ENCODE results near the gene SPDYE2B. TPM values are rescaled to one million over a fixed set of nuclear protein-coding genes. Genes with fewer than 3 reads are reported as not detected.
"Not testable (repeated sequence)": the region's sequence is repeated elsewhere in the genome, so short reads cannot be mapped to it uniquely, and the experiment has no call there.

Gene SPDYE2B, protein sequence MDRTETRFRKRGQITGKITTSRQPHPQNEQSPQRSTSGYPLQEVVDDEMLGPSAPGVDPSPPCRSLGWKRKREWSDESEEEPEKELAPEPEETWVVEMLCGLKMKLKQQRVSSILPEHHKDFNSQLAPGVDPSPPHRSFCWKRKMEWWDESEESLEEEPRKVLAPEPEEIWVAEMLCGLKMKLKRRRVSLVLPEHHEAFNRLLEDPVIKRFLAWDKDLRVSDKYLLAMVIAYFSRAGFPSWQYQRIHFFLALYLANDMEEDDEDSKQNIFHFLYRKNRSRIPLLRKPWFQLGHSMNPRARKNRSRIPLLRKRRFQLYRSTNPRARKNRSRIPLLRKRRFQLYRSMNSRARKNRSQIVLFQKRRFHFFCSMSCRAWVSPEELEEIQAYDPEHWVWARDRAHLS
- total RNA-seq (2014; rRNA removed; shearing (Covaris generic)) = not detected in 2 replicates
- polyA plus RNA-seq (2014; cell fraction: nucleus; rRNA removed) = not detected in 2 replicates

GRCh38 chr7:102649924-102650323 lies at the start of gene SPDYE2B:
TSS of gene SPDYE2B (plus strand) at chr7:102650319. CDS start at chr7:102652349, 2,030 bp downstream.
- not testable (repeated sequence) for DNase-seq (ENCODE audit: extremely low read depth, low read depth)

DNA sequence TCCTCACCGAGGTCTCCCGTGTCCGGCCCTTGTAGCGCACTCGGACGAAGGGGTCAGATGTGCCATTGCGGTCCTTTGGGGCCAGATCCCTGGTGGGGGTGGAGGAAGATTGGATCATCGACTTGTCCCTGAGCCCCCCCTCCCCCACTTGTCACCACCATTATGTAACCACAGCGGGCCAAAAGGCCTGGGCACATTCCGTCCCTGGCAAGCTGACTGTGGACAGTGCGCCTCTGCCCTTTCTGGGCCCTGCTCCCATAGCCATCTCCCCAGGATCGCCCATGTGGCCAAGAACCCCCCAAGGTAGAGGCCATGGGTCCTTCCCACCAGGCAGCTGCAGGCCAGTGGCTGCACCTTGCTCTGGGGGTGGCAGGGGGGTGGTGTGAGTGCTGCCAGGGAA lies 47.8 kb upstream of the SPDYE2B start:
- DNase-seq (ENCODE audit: extremely low read depth, low read depth) = not testable (repeated sequence)

DNA sequence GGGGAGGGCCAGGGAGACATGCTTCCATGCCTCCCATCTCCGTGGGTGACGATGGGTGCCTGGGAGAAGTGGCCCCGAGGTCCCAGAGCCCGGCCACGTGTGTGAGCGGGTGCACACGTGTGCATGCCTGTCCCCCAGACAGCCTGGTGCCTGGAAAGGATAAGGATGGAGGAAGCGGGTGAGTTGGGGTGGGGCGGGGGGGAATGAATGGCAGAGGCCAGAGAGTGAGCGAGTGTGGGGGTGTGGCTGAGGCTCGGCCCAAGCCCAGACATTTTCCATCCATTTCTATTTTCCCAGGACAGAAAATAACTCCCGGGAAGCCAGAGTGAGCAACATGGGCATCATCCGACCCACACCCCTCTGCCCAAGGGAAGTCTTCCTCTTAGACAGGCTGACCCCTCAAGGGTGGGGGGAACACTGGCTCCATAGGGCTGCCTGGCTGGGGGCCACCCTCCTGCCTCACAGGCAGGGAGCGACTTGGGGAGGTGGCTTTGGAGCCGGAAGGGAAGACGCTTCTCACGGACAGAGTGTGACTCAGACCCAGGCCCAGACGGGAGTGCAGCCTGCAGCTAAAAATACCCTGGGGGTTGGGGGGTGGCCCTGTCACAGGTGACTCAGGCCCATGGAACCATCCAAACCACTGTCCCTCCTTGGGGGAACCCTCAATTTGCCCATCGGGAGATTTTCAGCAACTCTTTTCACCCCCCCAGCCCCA lies 45.5 kb upstream of the SPDYE2B start:
- not testable (repeated sequence) for DNase-seq (ENCODE audit: extremely low read depth, low read depth)

DNA sequence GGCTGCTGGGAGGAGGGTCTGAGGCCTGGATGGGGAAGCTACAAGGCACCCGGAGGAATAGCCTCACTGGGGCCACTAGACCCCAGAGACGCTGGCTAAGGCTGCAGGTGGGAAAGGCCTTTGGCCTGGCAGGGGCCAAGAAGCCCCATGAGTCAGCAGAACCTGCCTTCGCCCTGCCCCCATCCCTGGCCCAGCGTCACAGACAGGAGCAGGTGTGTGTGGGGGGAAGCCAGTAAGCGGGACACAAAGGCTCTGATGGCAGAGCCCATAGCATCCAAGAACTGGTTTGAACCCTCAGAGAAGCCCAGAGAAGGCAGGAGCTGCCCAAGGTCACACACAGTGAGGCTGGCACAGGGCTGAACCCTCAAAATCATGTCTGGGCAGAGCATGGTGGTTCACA lies 43.3 kb upstream of the SPDYE2B start:
- DNase-seq (ENCODE audit: extremely low read depth, low read depth) = not testable (repeated sequence)

DNA sequence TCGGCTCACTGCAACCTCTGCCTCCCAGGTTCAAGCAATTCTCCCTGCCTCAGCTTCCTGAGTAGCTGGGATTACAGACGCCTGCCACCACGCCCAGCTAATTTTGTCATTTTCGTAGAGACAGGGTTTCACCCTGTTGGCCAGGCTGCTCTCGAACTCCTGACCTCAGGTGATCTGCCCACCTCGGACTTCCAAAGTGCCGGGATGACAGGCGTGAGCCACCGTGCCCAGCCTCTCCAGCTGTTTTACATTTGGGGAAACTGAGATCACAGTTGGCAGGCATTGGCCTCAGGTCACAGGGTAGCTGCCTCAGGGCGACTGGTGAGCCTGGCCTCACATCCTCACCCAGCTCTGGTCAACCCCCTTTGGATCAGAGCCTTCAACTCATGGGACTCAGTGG lies 40.4 kb upstream of the SPDYE2B start:
- DNase-seq (ENCODE audit: extremely low read depth, low read depth) = not testable (repeated sequence)

- DNase-seq (ENCODE audit: extremely low read depth, low read depth) = not testable (repeated sequence)
Measured at GRCh38 chr7:102610441-102610840, 39.7 kb upstream of the SPDYE2B start.

- DNase-seq (ENCODE audit: extremely low read depth, low read depth) = not testable (repeated sequence)
Measured at GRCh38 chr7:102611013-102611674, 39.0 kb upstream of the SPDYE2B start.

- DNase-seq (ENCODE audit: extremely low read depth, low read depth) = not testable (repeated sequence)
Measured at GRCh38 chr7:102611675-102612325, 38.3 kb upstream of the SPDYE2B start.

DNA sequence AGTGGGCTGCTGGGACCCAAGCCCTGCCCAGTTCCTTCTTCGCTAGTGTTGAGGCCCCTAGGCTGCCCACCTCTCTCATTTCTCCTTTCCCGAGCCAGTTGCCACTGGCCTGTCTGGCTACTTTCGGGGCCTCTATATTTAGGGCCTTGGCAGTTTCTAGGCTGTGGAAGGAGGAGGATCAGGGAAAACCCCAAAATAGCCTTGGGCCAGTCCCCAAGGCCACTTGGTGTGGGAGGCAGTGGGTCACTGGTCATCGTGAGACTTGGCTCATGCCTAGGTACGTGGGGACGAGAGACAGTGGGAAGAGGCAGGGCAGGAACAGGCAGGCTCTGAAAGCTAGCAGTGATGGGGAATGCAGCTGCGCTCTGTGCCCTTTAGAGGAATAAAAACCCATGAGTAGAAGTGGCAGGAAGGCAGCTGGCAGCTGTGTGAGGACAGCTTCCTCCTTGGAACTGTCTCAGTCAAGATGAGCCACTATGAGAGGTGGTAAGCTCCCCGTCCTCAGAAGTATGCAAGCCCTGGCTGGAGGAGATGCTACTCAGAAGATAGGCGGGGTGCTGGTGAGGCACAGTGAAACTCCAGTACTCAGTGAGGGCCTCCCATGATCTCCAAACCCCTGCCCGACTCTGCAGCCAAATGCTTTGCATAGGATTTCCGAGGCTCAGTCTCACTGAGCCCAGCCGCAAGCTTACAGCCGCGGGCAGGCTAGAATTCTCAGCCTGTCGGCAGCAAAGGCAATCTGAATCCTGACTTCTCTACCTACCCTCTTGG lies 36.4 kb upstream of the SPDYE2B start:
- DNase-seq (ENCODE audit: extremely low read depth, low read depth) = not testable (repeated sequence)

DNA sequence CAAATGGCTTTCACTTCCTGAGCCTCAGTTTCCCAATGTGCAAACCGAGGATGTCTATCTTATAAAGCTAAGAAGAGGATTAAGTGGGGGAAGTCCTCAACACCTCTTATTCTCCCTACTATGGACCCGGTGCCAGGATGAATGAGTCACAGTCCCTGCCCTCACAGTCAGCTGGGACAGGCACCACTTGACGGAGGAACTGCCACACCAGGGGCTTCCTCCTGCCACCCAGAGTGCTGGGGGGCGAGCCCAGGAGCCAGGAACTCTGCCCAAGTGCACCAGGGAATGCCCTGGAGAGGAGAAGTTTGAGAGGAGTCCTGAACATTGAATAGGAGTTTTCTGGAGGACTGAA lies 35.8 kb upstream of the SPDYE2B start:
- DNase-seq (ENCODE audit: extremely low read depth, low read depth) = not testable (repeated sequence)

- not testable (repeated sequence) for DNase-seq (ENCODE audit: extremely low read depth, low read depth)
Measured at GRCh38 chr7:102614873-102615272, 35.2 kb upstream of the SPDYE2B start.

DNA sequence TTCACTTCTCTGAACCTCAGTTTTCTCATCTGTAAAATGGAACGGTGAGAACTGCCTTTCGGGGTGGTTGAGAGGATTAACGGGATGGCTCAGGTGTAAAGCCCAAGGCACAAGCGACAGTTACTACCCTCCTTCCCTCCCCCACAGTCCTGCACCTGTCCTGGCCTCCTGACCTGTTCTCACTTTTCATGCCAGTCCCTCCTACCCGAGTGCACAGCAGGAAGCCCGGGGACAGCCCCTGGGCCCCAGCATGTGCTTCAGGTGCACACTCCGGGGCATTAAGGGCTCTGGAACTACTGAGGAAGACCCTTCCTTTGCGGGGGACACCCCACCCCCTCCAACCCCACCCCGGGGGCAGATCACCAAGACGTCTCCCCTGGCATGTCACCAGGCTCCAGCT lies 34.2 kb upstream of the SPDYE2B start:
- not testable (repeated sequence) for DNase-seq (ENCODE audit: extremely low read depth, low read depth)

GRCh38 chr7:102616507-102617125 lies 33.5 kb upstream of the SPDYE2B start, which contains the start of gene RASA4:
TSS of gene RASA4 (minus strand) at chr7:102616756. CDS start at chr7:102616689, 67 bp downstream.
- not testable (repeated sequence) for DNase-seq (ENCODE audit: extremely low read depth, low read depth)

DNA sequence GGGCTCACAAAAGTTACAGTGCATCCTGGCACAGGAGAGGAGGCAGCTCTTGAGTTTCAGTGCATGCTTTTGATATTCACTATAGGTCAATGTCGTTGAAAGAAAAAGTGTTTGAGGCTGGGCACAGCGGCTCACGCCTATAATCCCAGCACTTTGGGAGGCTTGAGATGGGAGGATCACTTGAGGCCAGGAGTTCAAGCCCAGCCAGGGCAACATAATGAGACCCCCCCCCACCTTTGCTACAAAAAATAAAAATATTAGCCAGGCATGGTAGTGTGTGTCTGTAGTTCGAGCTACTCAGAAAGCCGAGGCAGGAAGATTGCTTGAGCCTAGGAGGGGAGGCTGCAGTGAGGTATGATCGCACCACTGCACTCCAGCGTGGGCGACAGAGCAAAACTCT lies 32.0 kb upstream of the SPDYE2B start:
- DNase-seq (ENCODE audit: extremely low read depth, low read depth) = not testable (repeated sequence)

GRCh38 chr7:102627271-102627904 lies 22.7 kb upstream of the SPDYE2B start:
- DNase-seq (ENCODE audit: extremely low read depth, low read depth) = not testable (repeated sequence)

DNA sequence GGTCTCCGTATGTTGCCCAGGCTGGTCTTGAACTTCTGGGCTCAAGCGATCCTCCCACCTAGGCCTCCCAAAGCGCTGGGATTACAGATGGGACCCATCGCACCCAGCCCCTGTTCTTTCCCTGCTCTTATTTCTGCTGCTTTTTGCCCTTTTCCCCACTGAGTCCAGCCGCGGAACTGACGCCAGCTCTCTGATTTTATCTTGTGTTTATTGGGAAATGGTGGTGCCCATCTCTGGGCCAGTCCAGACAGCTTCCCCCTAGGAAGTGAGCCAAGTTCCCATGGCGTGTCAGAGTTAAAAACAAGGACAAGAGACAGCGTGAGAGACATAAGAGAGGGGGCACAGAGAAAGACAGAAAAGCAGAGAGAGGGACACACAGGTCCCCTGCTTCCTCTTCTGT lies 19.5 kb upstream of the SPDYE2B start:
- not testable (repeated sequence) for DNase-seq (ENCODE audit: extremely low read depth, low read depth)

DNA sequence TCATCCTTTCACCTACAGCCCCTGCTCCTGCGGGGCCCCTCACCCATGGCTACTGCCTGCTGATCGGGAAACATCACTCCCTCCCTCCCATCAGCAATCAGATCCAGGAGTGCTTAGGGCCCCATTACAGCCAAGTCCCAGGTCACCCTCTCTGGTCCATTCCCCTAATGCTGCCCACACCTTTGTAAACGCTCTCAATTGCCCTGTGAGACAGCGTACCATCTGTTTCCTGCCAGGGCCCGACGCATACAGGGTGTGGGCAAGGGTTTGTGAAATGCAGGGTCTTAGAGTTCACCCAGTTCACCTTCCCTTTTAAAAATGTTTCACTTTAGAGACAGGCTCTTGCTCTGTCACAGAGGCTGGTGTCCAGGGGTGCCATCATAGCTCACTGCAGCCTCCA lies 15.8 kb upstream of the SPDYE2B start:
- not testable (repeated sequence) for DNase-seq (ENCODE audit: extremely low read depth, low read depth)

DNA sequence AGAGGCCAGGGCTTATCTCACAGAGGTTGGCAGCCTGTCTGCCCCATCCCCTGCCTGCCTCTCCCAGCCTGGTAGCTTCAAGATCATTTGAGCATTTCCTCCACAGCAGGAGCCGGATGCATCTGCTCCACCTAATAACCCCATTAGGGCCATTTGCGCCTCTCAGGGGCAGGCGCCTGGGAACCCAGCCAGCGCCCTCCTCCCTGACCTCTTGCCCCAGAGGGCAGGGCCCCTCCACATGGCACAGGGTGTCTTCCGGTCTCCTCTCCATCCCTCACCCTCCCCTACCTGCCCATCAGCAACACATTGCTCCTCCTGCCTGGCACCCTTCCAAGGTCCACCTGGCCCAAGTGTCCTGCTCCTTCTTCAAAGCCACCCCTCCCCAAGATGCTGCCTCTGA lies 14.8 kb upstream of the SPDYE2B start:
- DNase-seq (ENCODE audit: extremely low read depth, low read depth) = not testable (repeated sequence)

GRCh38 chr7:102636956-102637355 lies 13.2 kb upstream of the SPDYE2B start:
- not testable (repeated sequence) for DNase-seq (ENCODE audit: extremely low read depth, low read depth)

Data from NCI-H460 (cell line).